Mucosa of descending colon (tissue), 3 donors: Measurements from ENCODE around the gene TAOK3. TPM values are rescaled to one million over a fixed set of nuclear protein-coding genes. Genes with fewer than 3 reads are reported as not detected.

Experiments used
- ATAC-seq: fragments of 200-7000 bp; cut with Tn5 transposase; one replicate; pipeline ENCODE4 v1.9.1; 2020; ENCODE audit warnings: mild to moderate bottlenecking, moderate library complexity
- DNase-seq, 3 donors: peaks; one replicate each; pipeline ENCODE4 v3.0.0-alpha.2; 2020
- H3K36me3 ChIP-seq: fragments of 200-600 bp; one replicate; pipeline ENCODE4 v1.8.0; 2021; ENCODE audit warnings: low read depth, mild to moderate bottlenecking
- H3K4me1 ChIP-seq: fragments of 200-600 bp; one replicate; pipeline ENCODE4 v1.8.0; 2021; ENCODE audit warnings: low read depth, mild to moderate bottlenecking
- H3K4me3 ChIP-seq: fragments of 200-600 bp; one replicate; pipeline ENCODE4 v1.8.0; 2021; ENCODE audit warnings: mild to moderate bottlenecking
- H3K9me3 ChIP-seq: fragments of 200-600 bp; one replicate; pipeline ENCODE4 v1.8.0; 2021; ENCODE audit warnings: mild to moderate bottlenecking
- intact Hi-C, 2 donors: fragments of 100-400 bp; cut with DNase I in 1 of 2; cut with micrococcal nuclease in 1 of 2; formaldehyde crosslinking; loops; one replicate each; pipeline versions ENCODE4 v1.11.0 to v1.11.1; 2022; cut with DNase I, micrococcal nuclease
- total RNA-seq, 3 donors: library from RNA; stranded (reverse); fragmentation: NEBNext Ultra II Directional in 2 of 3; extraction: Animal tissue kit (Norgen Biotek cat#: 25700) in 2 of 3; gene quantifications; one replicate each; pipeline versions ENCODE4 v1.2.1 to v1.2.4, GENCODE V29; 2021 to 2023
- TF ChIP-seq, protein P1 (sequence below): fragments of 200-600 bp; IDR thresholded peaks from one replicate; pipeline ENCODE4 v1.8.0; 2022; ENCODE audit warnings: antibody characterized with exemption, mild to moderate bottlenecking
- donor health status: DM: no; HTN: no; CAD: no; lungs with moderate emphysema.
- donor health status: DM: no; HTN: no; CAD: no.
- donor health status: DM: no; HTN: yes; CAD: no.

The TAOK3 gene
- total RNA-seq, 3 donors from 2014 or later: 49.5 to 72.3 (median 52.8) TPM

DNA sequence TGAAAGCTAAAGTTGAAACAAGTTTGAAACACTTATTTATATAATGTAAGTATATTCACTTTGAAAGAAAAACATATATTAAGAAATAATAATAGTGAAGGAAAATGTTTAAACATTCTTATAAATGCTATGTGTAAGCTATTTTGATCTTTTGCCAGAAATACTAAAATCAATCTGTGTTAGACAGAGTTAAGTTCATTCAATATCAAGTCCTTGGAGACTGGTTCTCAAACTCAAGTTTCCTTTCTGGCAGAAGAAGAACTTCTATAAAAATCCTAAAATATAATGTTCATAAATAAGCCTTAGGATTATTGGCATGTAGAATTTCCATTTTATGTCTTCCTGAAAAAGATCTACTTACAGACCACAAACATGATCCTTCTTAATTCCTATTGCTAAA lies 45.3 kb downstream of the TAOK3 start:
- TF ChIP-seq, protein P1, sequence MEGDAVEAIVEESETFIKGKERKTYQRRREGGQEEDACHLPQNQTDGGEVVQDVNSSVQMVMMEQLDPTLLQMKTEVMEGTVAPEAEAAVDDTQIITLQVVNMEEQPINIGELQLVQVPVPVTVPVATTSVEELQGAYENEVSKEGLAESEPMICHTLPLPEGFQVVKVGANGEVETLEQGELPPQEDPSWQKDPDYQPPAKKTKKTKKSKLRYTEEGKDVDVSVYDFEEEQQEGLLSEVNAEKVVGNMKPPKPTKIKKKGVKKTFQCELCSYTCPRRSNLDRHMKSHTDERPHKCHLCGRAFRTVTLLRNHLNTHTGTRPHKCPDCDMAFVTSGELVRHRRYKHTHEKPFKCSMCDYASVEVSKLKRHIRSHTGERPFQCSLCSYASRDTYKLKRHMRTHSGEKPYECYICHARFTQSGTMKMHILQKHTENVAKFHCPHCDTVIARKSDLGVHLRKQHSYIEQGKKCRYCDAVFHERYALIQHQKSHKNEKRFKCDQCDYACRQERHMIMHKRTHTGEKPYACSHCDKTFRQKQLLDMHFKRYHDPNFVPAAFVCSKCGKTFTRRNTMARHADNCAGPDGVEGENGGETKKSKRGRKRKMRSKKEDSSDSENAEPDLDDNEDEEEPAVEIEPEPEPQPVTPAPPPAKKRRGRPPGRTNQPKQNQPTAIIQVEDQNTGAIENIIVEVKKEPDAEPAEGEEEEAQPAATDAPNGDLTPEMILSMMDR: no peak
- Histone ChIP-seq H3K9me3 (no peaks in the 10 kb centered on the region), H3K4me3 (no peak overlapping the region), H3K36me3 (no peaks in the 10 kb centered on the region), H3K4me1 (peaks cover 16% of the 10 kb centered on the region)
- intact Hi-C loops: no loop called here
- ATAC-seq: no peak
- no peak for DNase-seq

DNA sequence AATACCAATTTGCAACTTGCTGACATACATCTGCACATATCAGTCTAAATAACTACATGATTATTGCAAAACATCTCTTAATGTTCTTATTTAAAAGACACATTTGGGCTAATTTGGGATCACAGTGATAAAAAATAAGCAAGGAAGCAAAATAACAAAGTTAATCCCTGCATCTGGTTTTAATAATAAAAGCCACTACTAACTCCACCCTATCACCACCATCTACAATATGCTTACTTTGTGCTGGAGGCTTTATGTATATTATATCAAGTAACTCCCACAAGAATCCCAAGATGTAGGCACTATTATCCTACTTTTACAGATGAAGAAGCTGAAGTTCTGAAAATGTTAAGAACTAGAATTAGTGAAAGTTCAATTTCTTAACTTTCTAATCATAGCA lies 45.7 kb downstream of the TAOK3 start:
- intact Hi-C loops: no loop called here
- H3K4me3 ChIP-seq: no peak overlapping the region
- ATAC-seq (no peak), DNase-seq (no peak)
- H3K36me3 ChIP-seq: no peaks in the 10 kb centered on the region
- H3K9me3 ChIP-seq: no peaks in the 10 kb centered on the region
- H3K4me1 ChIP-seq: peaks cover 16% of the 10 kb centered on the region
- TF ChIP-seq, protein P1: no peak

DNA sequence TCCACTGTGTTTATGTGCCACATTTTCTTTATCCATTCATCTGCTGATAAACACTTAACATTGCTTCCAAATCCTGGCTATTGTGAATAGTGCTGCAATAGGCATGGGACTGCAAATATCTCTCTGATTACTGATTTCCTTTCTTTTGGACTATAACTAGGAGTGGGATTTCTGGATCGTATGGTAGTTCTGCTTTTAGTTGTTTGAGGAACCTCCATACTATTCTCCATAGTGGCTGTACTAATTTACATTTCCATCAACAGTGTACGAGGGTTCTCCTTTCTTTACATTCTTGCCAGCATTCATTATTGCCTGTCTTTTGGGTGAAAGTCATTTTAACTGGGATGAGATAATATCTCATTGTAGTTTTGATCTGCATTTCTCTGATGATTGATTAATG lies 47.6 kb downstream of the TAOK3 start:
- Histone ChIP-seq H3K36me3 (no peaks in the 10 kb centered on the region), H3K4me1 (peaks cover 8% of the 10 kb centered on the region), H3K9me3 (no peaks in the 10 kb centered on the region), H3K4me3 (no peak overlapping the region)
- TF ChIP-seq, protein P1: no peak
- intact Hi-C loops: no loop called here
- ATAC-seq (no peak), DNase-seq (no peak)

DNA sequence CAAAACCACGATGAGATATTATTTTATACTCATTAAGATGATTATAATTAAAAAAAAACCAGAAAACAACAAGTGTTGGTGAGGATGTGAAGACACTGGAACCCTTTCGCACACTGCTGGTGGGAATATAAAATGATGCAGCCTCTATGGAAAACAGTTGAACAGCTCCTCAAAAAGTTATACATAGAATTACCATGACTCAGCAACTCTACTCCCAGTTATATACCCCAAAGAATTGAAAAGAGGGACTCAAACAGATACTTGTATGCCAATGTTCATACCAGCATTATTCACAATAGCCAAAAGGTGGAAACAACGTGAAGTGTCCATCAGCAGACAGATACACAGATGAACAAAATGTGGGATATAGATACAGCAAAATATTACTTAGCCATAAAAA lies 53.1 kb downstream of the TAOK3 start:
- DNase-seq (no peak), ATAC-seq (no peak)
- no peaks in the 10 kb centered on the region for H3K9me3 ChIP-seq
- intact Hi-C loops: no loop called here
- H3K36me3 ChIP-seq: no peaks in the 10 kb centered on the region
- TF ChIP-seq, protein P1: no peak
- no peaks in the 10 kb centered on the region for H3K4me1 ChIP-seq
- H3K4me3 ChIP-seq: no peak overlapping the region

DNA sequence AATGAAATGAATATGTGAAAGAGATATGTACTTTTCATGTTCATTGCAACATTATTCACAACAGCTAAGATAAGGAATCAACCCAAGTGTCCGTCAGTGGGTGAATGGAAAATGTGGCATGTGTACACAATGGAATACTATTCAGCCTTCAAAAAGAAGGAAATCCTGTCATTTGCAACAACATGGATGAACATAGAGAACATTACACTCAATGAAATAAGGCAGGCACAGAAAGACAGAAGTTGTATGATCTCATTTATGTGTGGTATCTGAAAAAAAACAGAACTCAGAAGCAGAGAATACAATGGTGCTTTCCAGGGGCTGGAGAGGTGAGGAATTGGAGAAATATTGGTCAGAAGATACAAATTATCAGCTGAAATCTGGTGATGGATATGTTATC lies 54.0 kb downstream of the TAOK3 start:
- no peaks in the 10 kb centered on the region for H3K36me3 ChIP-seq
- DNase-seq (no peak), ATAC-seq (no peak)
- no peaks in the 10 kb centered on the region for H3K9me3 ChIP-seq
- H3K4me3 ChIP-seq: no peak overlapping the region
- intact Hi-C loops: no loop called here
- TF ChIP-seq, protein P1: no peak
- H3K4me1 ChIP-seq: no peaks in the 10 kb centered on the region

DNA sequence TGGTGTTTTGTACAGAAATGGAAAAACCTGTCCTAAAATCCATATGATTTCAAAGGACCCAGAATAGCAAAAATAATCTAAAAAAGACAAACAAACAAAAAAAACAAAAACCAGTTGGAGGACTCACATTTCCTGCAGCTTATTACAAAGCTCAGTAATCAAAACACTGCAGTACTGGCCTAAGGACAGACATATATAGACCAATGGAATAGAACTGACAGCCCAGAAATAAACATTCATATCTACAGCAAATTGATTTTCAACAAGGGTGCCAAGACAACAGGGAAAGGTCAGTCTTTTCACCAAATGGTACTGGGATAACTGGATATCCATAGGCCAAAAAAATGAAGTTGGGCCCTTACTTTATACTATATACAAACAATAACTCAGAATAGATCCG lies 55.0 kb downstream of the TAOK3 start:
- Histone ChIP-seq H3K4me1 (no peaks in the 10 kb centered on the region), H3K9me3 (no peaks in the 10 kb centered on the region), H3K4me3 (no peak overlapping the region), H3K36me3 (no peaks in the 10 kb centered on the region)
- DNase-seq (no peak), ATAC-seq (no peak)
- intact Hi-C loops: no loop called here
- TF ChIP-seq, protein P1: no peak
